T-helper 1 cell (primary cell): ENCODE results near the gene SLC39A3.

ENCODE experiments used
- DNase-seq, 5 donors: peaks; one replicate each; pipeline ENCODE4 v3.0.0-alpha.2; 2012 to 2020
- total RNA-seq, 4 donors: gene quantifications; one replicate each; lab custom pipeline; 2026; lab: John Stamatoyannopoulos, UW

SLC39A3 gene
- 2.9 to 7.5 (median 6.2) reads per million in 4 donors for total RNA-seq

- peak; percentile 96 to 98 (median 97) for DNase-seq
Measured at GRCh38 chr19:2739602-2740313, at the start of gene SLC39A3. Gene SLC39A3 (minus strand): TSS chr19:2740017. CDS start chr19:2737257, 2,760 bp downstream.

GRCh38 chr19:2788237-2788636 is 48.4 kb upstream of the SLC39A3 start:
- DNase-seq: no peak

DNA sequence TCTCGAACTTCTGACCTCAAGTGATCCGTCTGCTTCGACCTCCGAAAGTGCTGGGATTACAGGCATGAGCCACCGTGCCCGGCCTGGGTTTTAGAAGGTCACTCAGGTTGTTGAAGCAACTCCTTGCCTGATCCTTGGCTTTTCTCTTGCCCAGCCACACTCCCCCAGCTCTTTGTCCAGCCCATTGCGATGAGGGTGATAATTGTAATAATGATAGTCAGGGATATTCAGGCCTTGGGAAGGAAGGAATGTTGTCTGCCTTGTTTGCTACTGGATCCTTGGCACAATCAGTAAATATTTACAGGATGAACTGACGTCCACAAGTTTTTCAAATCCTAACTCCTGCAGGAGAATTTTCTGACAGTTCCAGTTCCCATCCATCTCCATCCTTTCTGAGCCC is 47.3 kb upstream of the SLC39A3 start:
- DNase-seq: no peak

- DNase-seq: peak; percentile 98 to 99 (median 99)
Measured at GRCh38 chr19:2785244-2785997, 45.6 kb upstream of the SLC39A3 start, which contains the start of gene THOP1. Gene THOP1 (plus strand): TSS chr19:2785503. CDS start chr19:2785663, 160 bp downstream.

GRCh38 chr19:2783781-2784145 is 43.9 kb upstream of the SLC39A3 start:
- no peak for DNase-seq

- peak; percentile 90 to 98 (median 95) for DNase-seq
Measured at GRCh38 chr19:2782936-2783780, 43.3 kb upstream of the SLC39A3 start, which contains the start of gene SGTA. Gene SGTA (minus strand): TSS chr19:2783273. CDS start chr19:2769068, 14,205 bp downstream.

- DNase-seq: no peak
Measured at GRCh38 chr19:2782329-2782935, 42.6 kb upstream of the SLC39A3 start.

DNA sequence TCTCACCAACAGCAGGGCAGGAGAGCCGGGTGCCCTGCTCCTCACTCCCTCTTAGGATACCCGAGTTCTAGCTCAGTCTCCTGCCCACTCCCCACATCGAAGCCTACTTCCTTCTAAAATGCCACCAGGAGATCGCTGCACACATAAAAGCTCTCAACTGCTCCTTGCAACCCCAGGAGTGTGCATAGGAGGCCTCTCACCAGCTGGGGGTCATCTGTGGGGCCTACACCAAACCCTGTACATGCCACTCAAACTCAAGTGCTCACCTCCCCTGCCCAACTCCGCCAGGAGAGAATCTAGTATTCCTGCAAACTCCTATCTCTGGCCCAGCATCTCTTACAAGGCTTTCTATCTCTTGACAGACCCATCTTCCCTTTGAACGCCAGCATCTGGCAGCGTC is 40.5 kb upstream of the SLC39A3 start:
- no peak for DNase-seq

DNA sequence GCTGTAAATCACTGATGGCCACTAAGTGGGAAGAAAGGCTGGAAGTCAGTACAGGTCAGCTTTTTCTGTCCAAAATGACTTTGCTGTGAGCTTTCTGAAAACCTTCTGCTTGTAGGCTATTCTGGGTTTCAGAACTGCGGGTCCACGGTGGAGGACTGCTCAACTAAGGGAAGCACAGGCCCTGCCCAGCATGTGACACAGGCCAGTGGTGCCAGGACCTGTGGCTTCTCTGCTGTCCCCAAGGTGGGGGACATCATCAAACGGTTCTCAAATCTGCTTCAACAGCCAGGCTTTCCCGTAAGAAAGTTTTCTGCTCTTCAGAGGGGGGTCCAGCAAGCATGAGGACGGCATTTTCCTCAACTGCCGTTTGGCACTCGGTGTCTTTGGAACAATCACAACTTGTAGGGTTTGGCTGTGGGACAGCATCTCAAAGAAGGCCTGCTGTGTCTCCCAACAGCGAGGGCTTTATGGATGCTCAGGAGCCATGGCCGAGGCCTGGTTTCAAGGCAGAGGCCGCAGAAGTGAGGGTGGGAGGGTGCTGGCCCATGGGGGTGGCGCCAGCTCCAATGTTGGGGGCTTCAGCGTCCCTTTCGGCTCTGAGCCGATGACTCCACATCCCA is 39.4 kb upstream of the SLC39A3 start:
- no peak for DNase-seq

- DNase-seq: no peak
Measured at GRCh38 chr19:2777952-2778683, 38.3 kb upstream of the SLC39A3 start.

- peak in 4 of 5 donors; percentile 35 to 76 (median 52) for DNase-seq
Measured at GRCh38 chr19:2775556-2776430, 36.0 kb upstream of the SLC39A3 start.

GRCh38 chr19:2774953-2775555 is 35.2 kb upstream of the SLC39A3 start:
- no peak for DNase-seq

DNA sequence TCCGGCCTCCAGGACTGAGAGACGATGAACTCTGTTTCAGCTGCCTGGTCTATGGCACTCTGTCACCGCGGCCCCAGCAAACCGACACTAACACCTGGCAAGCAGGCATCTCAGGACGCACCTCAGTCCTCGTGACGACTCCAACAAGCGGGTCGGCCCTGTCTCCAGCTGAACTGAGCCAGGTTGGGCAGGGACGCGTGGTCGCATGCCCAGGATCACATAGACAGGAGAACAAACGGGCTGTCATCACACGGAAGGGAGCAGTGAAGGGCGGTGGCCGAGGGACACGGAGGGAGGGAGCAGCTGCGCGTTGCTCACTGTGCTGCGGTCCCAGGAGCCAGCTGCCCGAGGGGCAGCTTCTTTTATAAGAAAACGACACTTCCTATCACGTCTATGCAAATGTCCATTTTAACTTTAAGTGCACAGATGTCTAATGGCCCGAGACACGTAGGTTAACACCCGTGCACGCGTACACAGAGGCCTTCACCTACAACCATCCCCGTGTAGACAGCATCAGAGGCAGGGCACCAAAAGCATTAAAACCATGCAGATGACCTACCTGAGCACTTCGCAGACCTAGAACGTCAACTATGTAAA is 34.4 kb upstream of the SLC39A3 start:
- no peak for DNase-seq

- no peak for DNase-seq
Measured at GRCh38 chr19:2771786-2772674, 32.2 kb upstream of the SLC39A3 start.

GRCh38 chr19:2770055-2771013 is 30.5 kb upstream of the SLC39A3 start:
- DNase-seq: no peak

- DNase-seq: no peak
Measured at GRCh38 chr19:2769218-2769617, 29.4 kb upstream of the SLC39A3 start.
